ENCODE measurements around the gene GABRR2.
A peak's percentile ranks its signal among the peaks of the same experiment; 100 is the strongest.

GABRR2 gene

GRCh38 chr6:89298680-89299465, 16.2 kb downstream of the GABRR2 start (continued):
- TF ChIP-seq ZNF830 (tag by site-specific recombination; IDR thresholded peaks at IDR 0.05; ENCODE audit: low read depth) (no peak), ZBTB49 (tag by site-specific recombination; IDR thresholded peaks at IDR 0.05; ENCODE audit: low read depth) (no peak), GLIS1 (tag by site-specific recombination; IDR thresholded peaks at IDR 0.05) (no peak), RBAK (tag by site-specific recombination; IDR thresholded peaks at IDR 0.05) (no peak), ZNF558 (tag by site-specific recombination; IDR thresholded peaks at IDR 0.05) (no peak), ZBTB48 (tag by site-specific recombination; IDR thresholded peaks at IDR 0.05) (peak; percentile 83), SP3 (tag by site-specific recombination; IDR thresholded peaks at IDR 0.05) (0 out of 2 replicates have a peak, but pooled peaks have one; percentile 11), ZNF530 (tag by site-specific recombination; IDR thresholded peaks at IDR 0.05; ENCODE audit: low read depth) (no peak), ZNF660 (tag by site-specific recombination; IDR thresholded peaks at IDR 0.05) (no peak), PRDM10 (tag by site-specific recombination; IDR thresholded peaks at IDR 0.05) (peak; percentile 92), ZSCAN16 (tag by site-specific recombination; IDR thresholded peaks at IDR 0.05) (no peak), AEBP2 (tag by site-specific recombination; IDR thresholded peaks at IDR 0.05; ENCODE audit: borderline replicate concordance) (no peak), ZFHX2 (tag by site-specific recombination; conservative IDR thresholded peaks at IDR 0.05) (0 out of 2 replicates have a peak, but pooled peaks have one; percentile 25), ZNF473 (tag by site-specific recombination; IDR thresholded peaks at IDR 0.05) (no peak), ZBTB7A (tag by site-specific recombination; IDR thresholded peaks at IDR 0.05; ENCODE audit: low read depth) (no peak), ZNF433 (tag by site-specific recombination; IDR thresholded peaks at IDR 0.05; ENCODE audit: low read depth) (no peak), ZBTB20 (tag by site-specific recombination; IDR thresholded peaks at IDR 0.05) (no peak), ZNF580 (tag by site-specific recombination; IDR thresholded peaks at IDR 0.05) (no peak), GLIS2 (tag by site-specific recombination; IDR thresholded peaks at IDR 0.05) (no peak), ZNF146 (tag by site-specific recombination; IDR thresholded peaks at IDR 0.05) (no peak), SCRT2 (tag by site-specific recombination; IDR thresholded peaks at IDR 0.05) (no peak; the same call in 1 of the 2 replicates), ZSCAN23 (tag by site-specific recombination; IDR thresholded peaks at IDR 0.05) (no peak), ZNF514 (tag by site-specific recombination; IDR thresholded peaks at IDR 0.05) (no peak), ZNF157 (tag by site-specific recombination; IDR thresholded peaks at IDR 0.05) (no peak)
